Measurements from ENCODE around the gene SPART. TPM values are rescaled to one million over a fixed set of nuclear protein-coding genes. Genes with fewer than 3 reads are reported as not detected.

The SPART gene
- total RNA-seq, 2 donors from 2014 or later: 49.1 to 53.9 TPM

GRCh38 chr13:36341718-36342117 lies 4.5 kb downstream of the SPART start:
- Histone ChIP-seq H3K36me3 (ENCODE audit: control insufficient read depth, insufficient read depth, low read length) (no peaks in the 10 kb centered on the region), H3K4me1 (ENCODE audit: control insufficient read depth, insufficient read depth, low read length) (peaks cover 16% of the 10 kb centered on the region), H3K4me3 (ENCODE audit: low read length) (no peak overlapping the region), H3K27me3 (ENCODE audit: control insufficient read depth, insufficient read depth, low read length, poor library complexity, severe bottlenecking) (no peaks in the 10 kb centered on the region), H3K9me3 (ENCODE audit: control insufficient read depth, low read length) (no peaks in the 10 kb centered on the region), H3K27ac (ENCODE audit: low read depth, low read length) (no peak overlapping the region), H3K9ac (ENCODE audit: extremely low read depth, low read length, poor library complexity, severe bottlenecking) (no peak overlapping the region)
- 88 to 100% methylated on average over 1 of the region's 1 CpG for WGBS, 2 experiments (ENCODE audit: insufficient coverage in 1 of 2, insufficient read length in 1 of 2)
- H3K27ac Mint-ChIP-seq: no peak overlapping the region
- H3K4me3 Mint-ChIP-seq: no peak overlapping the region
- peaks cover 50% of the 10 kb centered on the region for H3K4me1 Mint-ChIP-seq
- H3K27me3 Mint-ChIP-seq (ENCODE audit: insufficient read depth): no peaks in the 10 kb centered on the region
- no peak for TF ChIP-seq CTCF (conservative IDR thresholded peaks at IDR 0.05)
- no peaks in the 10 kb centered on the region for H3K9me3 Mint-ChIP-seq
- no peak for DNase-seq
- H3K36me3 Mint-ChIP-seq (ENCODE audit: low read depth): no peaks in the 10 kb centered on the region

GRCh38 chr13:36339600-36340155 lies 6.5 kb downstream of the SPART start:
- peaks cover 46% of the 10 kb centered on the region for H3K4me1 Mint-ChIP-seq
- H3K27me3 ChIP-seq (ENCODE audit: control insufficient read depth, insufficient read depth, low read length, poor library complexity, severe bottlenecking): no peaks in the 10 kb centered on the region
- TF ChIP-seq CTCF (conservative IDR thresholded peaks at IDR 0.05): no peak
- DNase-seq: no peak
- no peak overlapping the region for H3K27ac ChIP-seq (ENCODE audit: low read depth, low read length)
- no peak overlapping the region for H3K9ac ChIP-seq (ENCODE audit: extremely low read depth, low read length, poor library complexity, severe bottlenecking)
- H3K4me3 ChIP-seq (ENCODE audit: low read length): no peak overlapping the region
- H3K4me1 ChIP-seq (ENCODE audit: control insufficient read depth, insufficient read depth, low read length): peaks cover 16% of the 10 kb centered on the region
- peaks cover 5% of the 10 kb centered on the region for H3K36me3 ChIP-seq (ENCODE audit: control insufficient read depth, insufficient read depth, low read length)
- no peak overlapping the region for H3K4me3 Mint-ChIP-seq
- H3K27ac Mint-ChIP-seq: no peak overlapping the region
- no peaks in the 10 kb centered on the region for H3K9me3 Mint-ChIP-seq
- H3K9me3 ChIP-seq (ENCODE audit: control insufficient read depth, low read length): no peaks in the 10 kb centered on the region
- H3K36me3 Mint-ChIP-seq (ENCODE audit: low read depth): peaks cover 4% of the 10 kb centered on the region
- no peaks in the 10 kb centered on the region for H3K27me3 Mint-ChIP-seq (ENCODE audit: insufficient read depth)
- 95 to 97% methylated on average over 3 of the region's 4 CpGs for WGBS, 2 experiments (ENCODE audit: insufficient coverage in 1 of 2, insufficient read length in 1 of 2)

GRCh38 chr13:36337938-36338641 lies 8.1 kb downstream of the SPART start:
- Mint-ChIP-seq H3K36me3 (ENCODE audit: low read depth) (peaks cover 4% of the 10 kb centered on the region), H3K4me3 (no peak overlapping the region), H3K9me3 (no peaks in the 10 kb centered on the region), H3K27ac (no peak overlapping the region), H3K27me3 (ENCODE audit: insufficient read depth) (no peaks in the 10 kb centered on the region), H3K4me1 (peaks cover 34% of the 10 kb centered on the region)
- WGBS, 2 experiments (ENCODE audit: insufficient coverage in 1 of 2, insufficient read length in 1 of 2): 45 to 73% methylated on average over 2 to 3 of the region's 3 CpGs
- H3K27me3 ChIP-seq (ENCODE audit: control insufficient read depth, insufficient read depth, low read length, poor library complexity, severe bottlenecking): no peaks in the 10 kb centered on the region
- no peak overlapping the region for H3K9ac ChIP-seq (ENCODE audit: extremely low read depth, low read length, poor library complexity, severe bottlenecking)
- H3K4me1 ChIP-seq (ENCODE audit: control insufficient read depth, insufficient read depth, low read length): peaks cover 16% of the 10 kb centered on the region
- peak; percentile 53 for TF ChIP-seq CTCF (conservative IDR thresholded peaks at IDR 0.05)
- no peak overlapping the region for H3K27ac ChIP-seq (ENCODE audit: low read depth, low read length)
- DNase-seq: no peak
- H3K36me3 ChIP-seq (ENCODE audit: control insufficient read depth, insufficient read depth, low read length): peaks cover 11% of the 10 kb centered on the region
- no peaks in the 10 kb centered on the region for H3K9me3 ChIP-seq (ENCODE audit: control insufficient read depth, low read length)
- H3K4me3 ChIP-seq (ENCODE audit: low read length): peak overlapping the region; percentile 42

All from endodermal cell (in vitro differentiated cells).